Epithelial cell of proximal tubule (primary cell): Measurements from ENCODE around the gene UTF1. TPM values are rescaled to one million over a fixed set of nuclear protein-coding genes. Genes with fewer than 3 reads are reported as not detected.

Source experiments
- DNase-seq: peaks from one replicate; pipeline ENCODE4 v3.0.0-alpha.2; 2011; ENCODE audit warnings: low read depth
- H3K4me3 ChIP-seq: 2 replicates; pipeline ENCODE4 v1.5.1; 2011; ENCODE audit warnings: low read depth, mild to moderate bottlenecking, low read length
- total RNA-seq: library from RNA; depleted of rRNA; stranded (reverse); fragments of >200 nt; gene quantifications from 2 replicates; pipeline ENCODE4 v1.2.3, GENCODE V29; 2015
- TF ChIP-seq, protein P1 (sequence below): conservative IDR thresholded peaks from 2 replicates; pipeline ENCODE4 v1.5.1; 2012; ENCODE audit warnings: low read depth, mild to moderate bottlenecking, low read length

The UTF1 gene
- total RNA-seq, 1 donor from 2014 or later: not detected

DNA sequence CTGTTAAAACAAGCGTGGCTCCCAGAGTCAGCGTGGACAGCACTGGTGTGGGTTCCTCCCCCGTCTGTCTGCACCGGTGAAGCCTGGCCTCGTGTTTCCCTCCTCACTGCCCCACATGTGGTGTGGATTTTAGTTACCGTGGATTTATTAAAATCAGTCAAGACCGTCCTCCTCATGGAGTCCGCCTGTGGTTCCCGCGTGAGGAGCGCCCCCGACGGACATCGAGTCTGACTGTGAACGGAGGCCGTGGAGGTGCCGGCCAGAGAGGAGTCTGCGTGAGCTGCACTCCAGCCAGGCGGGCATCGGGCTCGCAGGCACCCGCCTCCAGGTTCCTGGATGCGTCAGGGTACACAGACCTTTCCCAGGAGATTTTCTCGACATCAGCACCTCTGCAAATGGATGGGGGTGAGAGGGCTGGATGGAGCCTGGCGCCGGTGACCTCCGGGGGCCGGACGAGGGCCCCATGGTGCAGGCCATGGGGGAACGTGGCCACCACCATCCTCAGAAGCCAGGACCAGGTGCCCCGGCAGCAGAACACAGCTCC, 26.3 kb upstream of the UTF1 start:
- TF ChIP-seq, protein P1, sequence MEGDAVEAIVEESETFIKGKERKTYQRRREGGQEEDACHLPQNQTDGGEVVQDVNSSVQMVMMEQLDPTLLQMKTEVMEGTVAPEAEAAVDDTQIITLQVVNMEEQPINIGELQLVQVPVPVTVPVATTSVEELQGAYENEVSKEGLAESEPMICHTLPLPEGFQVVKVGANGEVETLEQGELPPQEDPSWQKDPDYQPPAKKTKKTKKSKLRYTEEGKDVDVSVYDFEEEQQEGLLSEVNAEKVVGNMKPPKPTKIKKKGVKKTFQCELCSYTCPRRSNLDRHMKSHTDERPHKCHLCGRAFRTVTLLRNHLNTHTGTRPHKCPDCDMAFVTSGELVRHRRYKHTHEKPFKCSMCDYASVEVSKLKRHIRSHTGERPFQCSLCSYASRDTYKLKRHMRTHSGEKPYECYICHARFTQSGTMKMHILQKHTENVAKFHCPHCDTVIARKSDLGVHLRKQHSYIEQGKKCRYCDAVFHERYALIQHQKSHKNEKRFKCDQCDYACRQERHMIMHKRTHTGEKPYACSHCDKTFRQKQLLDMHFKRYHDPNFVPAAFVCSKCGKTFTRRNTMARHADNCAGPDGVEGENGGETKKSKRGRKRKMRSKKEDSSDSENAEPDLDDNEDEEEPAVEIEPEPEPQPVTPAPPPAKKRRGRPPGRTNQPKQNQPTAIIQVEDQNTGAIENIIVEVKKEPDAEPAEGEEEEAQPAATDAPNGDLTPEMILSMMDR: no peak
- H3K4me3 ChIP-seq: no peak overlapping the region
- DNase-seq: no peak

DNA sequence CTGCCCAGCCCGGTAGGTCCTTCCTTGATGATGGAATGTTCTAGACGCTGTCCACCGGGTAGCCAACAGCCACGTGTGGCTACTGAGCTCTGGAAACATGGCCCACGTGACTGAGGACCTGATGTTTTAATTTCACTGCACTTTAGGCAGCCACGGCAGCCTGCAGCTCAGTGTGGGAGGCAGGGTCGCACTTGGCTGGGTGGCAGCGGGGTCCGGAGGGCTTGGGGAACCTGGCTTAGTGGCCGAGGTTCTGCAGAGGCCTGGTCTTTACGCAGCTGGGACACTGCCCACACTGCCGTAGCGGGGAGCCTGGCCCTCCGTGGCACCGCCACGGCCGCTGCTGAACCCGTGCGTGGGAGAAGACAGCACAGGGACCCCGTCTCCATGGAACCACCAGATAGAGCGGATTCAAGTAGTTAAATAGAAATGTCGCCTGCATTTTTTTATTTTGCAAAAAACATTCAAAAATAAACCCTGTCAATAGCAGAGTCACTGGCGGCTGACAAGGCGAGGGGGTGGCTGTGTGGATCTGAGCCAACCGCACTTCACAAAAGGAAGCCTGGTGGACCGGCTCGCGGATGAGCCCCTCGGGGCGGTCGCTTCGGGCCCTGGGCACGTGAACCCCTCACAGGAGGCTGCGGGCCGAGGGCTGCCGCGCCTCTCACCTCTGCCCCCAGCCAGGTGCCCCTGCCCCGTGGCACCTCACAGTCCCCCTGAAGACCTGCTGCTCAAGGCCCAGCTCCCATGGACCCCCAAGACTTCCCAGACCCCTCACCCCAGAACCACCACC, 25.6 kb upstream of the UTF1 start:
- TF ChIP-seq, protein P1: no peak
- no peak for DNase-seq
- H3K4me3 ChIP-seq: no peak overlapping the region

DNA sequence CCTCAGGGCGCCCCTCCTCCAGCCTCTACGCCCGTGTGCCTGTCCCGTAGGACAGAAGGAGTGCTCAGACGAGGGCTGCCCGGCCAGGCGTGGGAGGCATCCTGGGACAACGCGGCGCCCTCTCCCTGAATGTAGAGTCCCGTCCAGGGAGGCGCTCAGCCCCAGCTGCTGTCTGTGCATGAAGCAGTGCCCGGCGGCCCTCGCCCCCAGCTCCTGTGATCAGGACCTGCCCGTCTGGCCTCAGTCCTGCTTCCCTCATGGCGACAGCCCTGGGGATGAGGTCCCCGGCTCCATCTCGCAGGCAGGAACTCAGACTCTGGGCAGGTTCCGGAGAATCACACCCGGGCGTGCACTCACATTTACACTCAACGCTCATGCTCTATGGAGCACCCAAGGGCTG, 24.9 kb upstream of the UTF1 start:
- H3K4me3 ChIP-seq: no peak overlapping the region
- no peak for DNase-seq
- TF ChIP-seq, protein P1: no peak

DNA sequence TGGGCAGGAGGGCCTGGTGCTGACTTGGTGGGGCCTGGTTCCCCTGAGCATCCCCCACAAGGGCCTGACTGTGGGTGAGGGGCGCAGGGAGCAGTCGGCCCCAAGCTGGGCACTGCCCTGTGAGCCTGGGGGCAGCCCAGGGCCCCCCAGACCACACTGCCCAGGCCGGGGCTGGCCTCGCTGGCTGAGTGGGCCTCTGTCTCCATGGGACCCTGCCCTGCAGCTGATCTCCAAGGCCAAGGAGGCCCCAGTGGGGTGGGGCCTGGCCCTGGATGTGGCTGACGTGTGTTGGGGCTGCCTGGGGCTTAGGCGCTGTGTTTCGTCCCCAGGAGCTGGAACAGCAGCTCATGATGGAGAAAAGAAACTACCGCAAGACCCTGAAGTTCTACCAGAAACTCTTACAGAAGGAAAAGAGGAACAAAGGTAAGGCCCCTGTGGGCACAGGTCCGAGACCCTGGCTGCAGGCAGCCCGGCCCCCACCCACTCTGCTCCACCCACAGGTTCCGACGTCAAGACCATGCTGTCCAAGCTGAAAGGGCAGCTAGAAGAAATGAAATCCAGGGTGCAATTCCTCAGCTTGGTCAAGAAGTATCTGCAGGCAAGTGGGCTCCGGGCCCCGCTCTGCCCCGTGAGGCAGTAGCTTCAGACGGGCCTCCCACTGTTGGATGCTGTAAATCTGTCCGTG, 23.5 kb upstream of the UTF1 start:
- H3K4me3 ChIP-seq: no peak overlapping the region
- TF ChIP-seq, protein P1: no peak
- DNase-seq: no peak

DNA sequence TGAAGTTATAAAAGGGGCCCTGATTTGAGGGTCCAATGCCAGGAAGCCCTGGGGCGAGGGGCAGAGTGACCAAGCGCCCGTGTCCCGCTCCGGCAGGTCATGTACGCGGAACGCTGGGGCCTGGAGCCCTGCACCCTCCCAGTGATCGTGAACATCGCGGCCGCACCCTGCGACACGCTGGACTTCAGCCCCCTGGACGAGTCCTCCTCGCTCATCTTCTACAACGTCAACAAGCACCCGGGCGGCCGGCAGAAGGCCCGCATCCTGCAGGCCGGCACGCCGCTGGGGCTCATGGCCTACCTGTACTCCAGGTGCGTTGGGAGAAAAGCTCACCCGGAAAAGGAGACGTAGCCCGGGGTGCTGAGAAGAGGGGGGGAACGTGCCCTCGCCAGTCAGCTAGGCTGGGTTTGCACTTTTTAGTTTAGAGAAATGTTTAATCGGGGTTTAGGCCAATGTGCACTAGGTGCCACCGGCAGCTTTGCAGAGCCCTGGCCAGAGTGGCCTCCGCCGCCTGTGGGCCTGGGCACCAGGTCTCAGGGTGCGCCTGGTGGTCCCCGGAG, 22.9 kb upstream of the UTF1 start:
- H3K4me3 ChIP-seq: no peak overlapping the region
- TF ChIP-seq, protein P1: no peak

DNA sequence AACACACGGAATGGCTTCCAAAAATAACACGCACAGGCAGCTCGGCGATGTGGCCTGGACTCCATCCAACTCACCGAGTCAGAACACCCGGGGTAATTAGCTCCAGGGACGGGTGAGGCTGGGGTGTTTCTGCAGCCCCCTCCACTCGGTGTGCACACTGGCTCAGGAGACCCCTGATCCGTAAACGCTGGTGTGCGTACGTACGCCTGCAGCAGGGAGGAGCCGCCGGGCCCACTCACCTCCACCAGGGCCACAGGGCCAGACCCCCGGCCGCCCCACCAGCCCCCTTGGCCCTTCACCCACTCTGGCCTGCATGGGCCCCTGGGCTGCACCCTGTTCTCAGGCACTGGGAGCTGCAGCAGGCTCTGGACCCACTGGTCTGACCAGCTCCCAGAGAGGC, 22.4 kb upstream of the UTF1 start:
- no peak overlapping the region for H3K4me3 ChIP-seq
- no peak for DNase-seq
- TF ChIP-seq, protein P1: no peak

More for the DNA sequence above, 22.9 kb upstream of the UTF1 start:
- DNase-seq: no peak
